Measurements from ENCODE around the gene ALG14.
A peak's percentile ranks its signal among the peaks of the same experiment; 100 is the strongest.
"Not testable (repeated sequence)": the region's sequence is repeated elsewhere in the genome, so short reads cannot be mapped to it uniquely, and the experiment has no call there.

ALG14 gene

GRCh38 chr1:94998748-94999147, 74.0 kb downstream of the ALG14 start:
- TF ChIP-seq CTCF (conservative IDR thresholded peaks at IDR 0.05): no peak
- H3K27ac ChIP-seq: no peak overlapping the region

DNA sequence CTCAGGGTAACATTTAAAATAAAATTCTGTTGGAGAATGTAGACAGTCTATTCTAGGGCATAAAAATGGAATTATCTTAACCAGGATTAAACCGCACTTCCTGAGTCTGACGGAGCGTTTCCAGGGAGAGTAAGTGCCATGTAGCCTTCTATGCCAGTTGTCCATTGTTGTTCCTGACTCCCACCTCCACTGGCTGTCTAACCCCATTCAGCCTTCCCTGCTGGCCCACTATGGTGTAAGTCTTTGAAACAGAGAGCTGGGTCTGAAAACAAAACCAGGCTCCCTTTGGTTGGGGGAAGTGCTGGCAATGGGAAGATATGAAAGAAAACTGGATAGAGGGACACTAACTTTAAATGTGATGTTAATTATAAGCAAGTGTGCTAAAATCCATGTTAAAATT, 74.6 kb downstream of the ALG14 start:
- H3K27ac ChIP-seq: no peak overlapping the region
- no peak for TF ChIP-seq CTCF (conservative IDR thresholded peaks at IDR 0.05)

DNA sequence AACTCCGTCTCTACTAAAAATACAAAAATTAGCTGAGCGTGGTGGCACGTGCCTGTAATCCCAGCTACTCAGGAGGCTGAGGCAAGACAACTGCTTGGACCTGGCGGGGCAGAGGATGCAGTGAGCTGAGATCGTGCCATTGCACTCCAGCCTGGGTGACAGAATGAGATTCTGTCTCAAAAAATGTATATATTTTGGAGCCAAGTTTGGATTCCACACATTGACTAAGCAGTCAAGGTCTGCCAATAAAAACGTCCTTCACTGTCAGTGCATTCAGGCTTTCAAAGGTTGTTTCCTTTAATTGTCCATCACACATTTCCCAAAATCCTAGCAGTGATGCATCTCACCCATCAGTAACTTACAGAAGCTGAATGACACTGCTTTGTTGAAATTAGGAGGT, 77.2 kb downstream of the ALG14 start:
- not testable (repeated sequence) for H3K27ac ChIP-seq

GRCh38 chr1:94994805-94995204, 77.9 kb downstream of the ALG14 start:
- no peak for TF ChIP-seq CTCF (conservative IDR thresholded peaks at IDR 0.05)
- H3K27ac ChIP-seq: peak overlapping the region; percentile 56; the same call in 1 of the 2 replicates

DNA sequence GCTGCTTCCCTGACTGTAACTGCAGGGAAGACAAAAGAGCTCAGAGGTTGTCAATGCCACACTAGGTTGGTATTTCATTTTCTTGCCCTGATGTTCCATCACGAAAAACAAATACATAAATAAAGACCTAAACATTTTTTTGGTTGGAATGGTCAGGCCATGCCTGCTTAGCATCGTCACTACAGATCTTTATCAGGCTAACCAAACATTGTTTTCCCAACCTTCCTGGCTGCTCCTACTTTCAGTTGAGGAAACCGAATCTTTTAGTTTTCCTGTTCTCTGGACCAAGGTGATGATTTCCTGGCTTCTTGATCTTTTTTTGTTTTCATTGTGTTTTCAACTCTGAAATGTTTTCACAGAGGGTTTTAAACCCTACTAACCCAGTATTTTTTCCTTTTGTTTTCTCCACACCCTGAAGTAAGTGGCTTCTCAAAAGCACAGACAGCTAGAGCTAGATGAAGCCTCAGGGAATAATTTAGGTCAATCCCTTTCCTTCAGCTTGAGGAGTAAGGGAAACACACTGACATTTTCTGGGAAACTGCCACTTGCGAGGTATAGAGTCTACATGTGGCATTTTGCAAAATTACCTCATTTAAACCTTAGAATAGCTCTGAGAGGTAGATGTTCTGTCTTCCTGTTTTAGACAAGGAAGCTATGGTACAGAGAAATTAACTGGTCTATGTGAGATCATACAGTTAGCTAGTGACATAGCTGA, 78.7 kb downstream of the ALG14 start:
- peak overlapping the region; percentile 56 for H3K27ac ChIP-seq
- TF ChIP-seq CTCF (conservative IDR thresholded peaks at IDR 0.05): no peak

GRCh38 chr1:94992863-94993563, 79.7 kb downstream of the ALG14 start:
- H3K27ac ChIP-seq: no peak overlapping the region

GRCh38 chr1:94992161-94992560, 80.6 kb downstream of the ALG14 start:
- TF ChIP-seq CTCF (conservative IDR thresholded peaks at IDR 0.05): no peak
- H3K27ac ChIP-seq: no peak overlapping the region

More at GRCh38 chr1:94992863-94993563, 79.7 kb downstream of the ALG14 start:
- TF ChIP-seq CTCF (conservative IDR thresholded peaks at IDR 0.05): no peak

DNA sequence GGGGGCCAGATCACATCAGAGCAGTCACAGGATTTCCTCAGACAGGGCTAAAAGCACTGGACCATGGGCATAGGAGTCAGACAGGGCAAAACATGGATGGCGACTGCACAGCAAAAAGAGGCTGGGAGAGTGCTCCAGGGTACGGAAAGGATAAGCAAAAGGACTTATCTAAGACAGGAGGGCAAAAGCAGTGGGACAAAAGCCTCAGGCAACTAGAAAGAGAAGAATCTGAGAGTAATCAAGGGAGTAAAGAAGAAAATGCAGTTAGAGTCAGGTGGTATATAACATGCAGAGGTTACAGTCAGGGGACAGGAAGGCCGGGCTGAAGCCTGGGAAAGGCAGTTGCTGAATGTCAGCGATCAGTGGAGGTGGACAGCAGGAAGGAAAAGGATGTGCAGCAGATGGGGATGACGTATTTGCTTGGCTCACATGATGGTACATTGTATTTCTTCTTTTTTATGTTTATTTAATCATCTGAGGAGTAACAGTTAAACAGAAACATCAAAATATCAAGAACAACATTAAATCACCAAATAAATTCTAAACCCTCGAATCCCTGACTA, 82.8 kb downstream of the ALG14 start:
- no peak for TF ChIP-seq CTCF (conservative IDR thresholded peaks at IDR 0.05)
- H3K27ac ChIP-seq: no peak overlapping the region
